MM.1S (cell line): ENCODE measurements around the gene STOX2.

Source experiments
- DNase-seq: peaks from one replicate; pipeline ENCODE4 v3.0.0-alpha.2; 2015
- H2AFZ ChIP-seq: fragments of 300-600 bp; sonication (generic); 2 replicates; pipeline ENCODE4 v1.6.0; 2016; ENCODE audit warnings: antibody characterized with exemption, low read length
- H3F3A ChIP-seq: fragments of 300-600 bp; sonication (generic); 2 replicates; pipeline ENCODE4 v1.6.1; 2016; ENCODE audit warnings: mild to moderate bottlenecking, antibody characterized with exemption, low read length, moderate library complexity, mixed read lengths; ENCODE audit not compliant: insufficient read depth
- H3K27ac ChIP-seq: fragments of 300-600 bp; sonication (generic); 2 replicates; pipeline ENCODE4 v1.5.1; 2016; ENCODE audit warnings: mild to moderate bottlenecking, low read length
- H3K27me3 ChIP-seq: fragments of 300-600 bp; sonication (generic); replicated peaks from 2 replicates; pipeline ENCODE4 v1.6.0; 2016; ENCODE audit warnings: low read length; ENCODE audit not compliant: insufficient read depth
- H3K36me3 ChIP-seq: fragments of 300-600 bp; sonication (generic); replicated peaks from 2 replicates; pipeline ENCODE4 v1.6.1; 2016; ENCODE audit warnings: mild to moderate bottlenecking, low read length, mixed read lengths; ENCODE audit not compliant: insufficient read depth
- H3K4me1 ChIP-seq: fragments of 300-600 bp; sonication (generic); 2 replicates; pipeline ENCODE4 v1.6.1; 2016; ENCODE audit warnings: low read length, mixed read lengths
- H3K4me2 ChIP-seq: fragments of 300-600 bp; sonication (generic); 2 replicates; pipeline ENCODE4 v1.6.0; 2016; ENCODE audit warnings: low read depth, low read length
- H3K4me3 ChIP-seq: fragments of 300-600 bp; sonication (generic); 2 replicates; pipeline ENCODE4 v1.5.1; 2016; ENCODE audit warnings: low read length, mixed read lengths
- H3K79me2 ChIP-seq: fragments of 300-600 bp; sonication (generic); 2 replicates; pipeline ENCODE4 v1.6.1; 2016; ENCODE audit warnings: mixed run types, low read length, mixed read lengths
- H3K9ac ChIP-seq: fragments of 300-600 bp; sonication (generic); 2 replicates; pipeline ENCODE4 v1.6.1; 2016; ENCODE audit warnings: low read length, mixed read lengths
- H3K9me2 ChIP-seq: fragments of 300-600 bp; sonication (generic); replicated peaks from 2 replicates; pipeline ENCODE4 v1.6.1; 2016; ENCODE audit warnings: mild to moderate bottlenecking, low read length, mixed read lengths; ENCODE audit not compliant: insufficient read depth
- H3K9me3 ChIP-seq: fragments of 300-600 bp; sonication (generic); replicated peaks from 2 replicates; pipeline ENCODE4 v1.6.1; 2016; ENCODE audit warnings: mild to moderate bottlenecking, low read length, mixed read lengths; ENCODE audit not compliant: insufficient read depth
- H4K20me1 ChIP-seq: fragments of 300-600 bp; sonication (generic); 2 replicates; pipeline ENCODE4 v1.6.1; 2016; ENCODE audit warnings: mild to moderate bottlenecking, low read length, moderate library complexity, mixed read lengths; ENCODE audit not compliant: insufficient read depth
- EZH2 ChIP-seq: fragments of 300-600 bp; sonication (generic); optimal IDR thresholded peaks from 2 replicates; pipeline ENCODE3; 2017; ENCODE audit warnings: low read depth, mild to moderate bottlenecking, antibody characterized with exemption, low read length, mixed read lengths
- EZH2phosphoT487 ChIP-seq: fragments of 300-600 bp; sonication (generic); IDR thresholded peaks from 2 replicates; pipeline ENCODE4 v1.6.1; 2018; ENCODE audit warnings: antibody characterized with exemption, low read length
- TF ChIP-seq, protein P1 (sequence below): fragments of 300-600 bp; sonication (generic); IDR thresholded peaks from 2 replicates; pipeline ENCODE4 v1.5.1; 2016; ENCODE audit warnings: antibody characterized with exemption, low read length, mixed read lengths

STOX2 gene, protein sequence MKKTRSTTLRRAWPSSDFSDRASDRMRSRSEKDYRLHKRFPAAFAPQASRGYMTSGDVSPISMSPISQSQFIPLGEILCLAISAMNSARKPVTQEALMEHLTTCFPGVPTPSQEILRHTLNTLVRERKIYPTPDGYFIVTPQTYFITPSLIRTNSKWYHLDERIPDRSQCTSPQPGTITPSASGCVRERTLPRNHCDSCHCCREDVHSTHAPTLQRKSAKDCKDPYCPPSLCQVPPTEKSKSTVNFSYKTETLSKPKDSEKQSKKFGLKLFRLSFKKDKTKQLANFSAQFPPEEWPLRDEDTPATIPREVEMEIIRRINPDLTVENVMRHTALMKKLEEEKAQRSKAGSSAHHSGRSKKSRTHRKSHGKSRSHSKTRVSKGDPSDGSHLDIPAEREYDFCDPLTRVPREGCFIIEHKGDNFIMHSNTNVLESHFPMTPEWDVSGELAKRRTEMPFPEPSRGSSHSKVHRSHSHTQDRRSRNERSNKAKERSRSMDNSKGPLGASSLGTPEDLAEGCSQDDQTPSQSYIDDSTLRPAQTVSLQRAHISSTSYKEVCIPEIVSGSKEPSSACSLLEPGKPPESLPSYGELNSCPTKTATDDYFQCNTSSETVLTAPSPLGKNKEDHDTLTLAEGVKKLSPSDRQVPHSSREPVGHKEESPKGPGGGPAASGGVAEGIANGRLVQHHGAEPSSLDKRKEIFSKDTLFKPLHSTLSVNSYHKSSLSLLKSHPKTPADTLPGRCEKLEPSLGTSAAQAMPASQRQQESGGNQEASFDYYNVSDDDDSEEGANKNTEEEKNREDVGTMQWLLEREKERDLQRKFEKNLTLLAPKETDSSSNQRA (N-terminal part only)

DNA sequence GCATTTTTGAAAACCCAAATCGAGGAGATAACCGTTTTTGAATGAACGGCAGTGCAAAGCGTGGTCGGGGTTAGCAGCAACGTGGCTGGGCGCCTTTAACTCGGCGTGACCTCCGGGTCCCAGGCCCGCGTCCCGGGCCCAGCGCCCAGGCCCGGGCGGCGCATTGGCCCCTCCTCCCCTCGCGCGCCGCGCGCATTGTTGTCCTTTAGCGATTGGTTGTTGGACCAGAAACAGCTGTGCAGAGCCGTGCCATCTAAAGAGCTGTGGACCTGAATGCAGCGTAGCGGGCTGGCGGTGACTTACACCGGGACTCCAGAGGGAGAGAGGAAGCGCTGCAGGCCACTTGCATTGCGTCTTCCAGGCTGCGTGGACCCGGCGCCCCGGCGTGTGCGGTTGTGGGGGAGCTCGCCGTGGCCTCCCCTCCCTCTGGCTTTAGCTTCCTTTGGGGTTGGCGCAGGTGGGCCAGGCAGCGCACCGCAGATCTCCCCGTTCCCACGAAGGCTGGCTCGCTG, at the start of gene STOX2:
Gene STOX2, plus strand, starts transcription at position 227 of the 512 bp plus-strand sequence. CDS start 1,484 bp downstream, outside the sequence.
- H3K4me3 ChIP-seq: peak within 1 kb of the TSS; percentile 22; the same call in 1 of the 2 replicates
- TF ChIP-seq, protein P1, sequence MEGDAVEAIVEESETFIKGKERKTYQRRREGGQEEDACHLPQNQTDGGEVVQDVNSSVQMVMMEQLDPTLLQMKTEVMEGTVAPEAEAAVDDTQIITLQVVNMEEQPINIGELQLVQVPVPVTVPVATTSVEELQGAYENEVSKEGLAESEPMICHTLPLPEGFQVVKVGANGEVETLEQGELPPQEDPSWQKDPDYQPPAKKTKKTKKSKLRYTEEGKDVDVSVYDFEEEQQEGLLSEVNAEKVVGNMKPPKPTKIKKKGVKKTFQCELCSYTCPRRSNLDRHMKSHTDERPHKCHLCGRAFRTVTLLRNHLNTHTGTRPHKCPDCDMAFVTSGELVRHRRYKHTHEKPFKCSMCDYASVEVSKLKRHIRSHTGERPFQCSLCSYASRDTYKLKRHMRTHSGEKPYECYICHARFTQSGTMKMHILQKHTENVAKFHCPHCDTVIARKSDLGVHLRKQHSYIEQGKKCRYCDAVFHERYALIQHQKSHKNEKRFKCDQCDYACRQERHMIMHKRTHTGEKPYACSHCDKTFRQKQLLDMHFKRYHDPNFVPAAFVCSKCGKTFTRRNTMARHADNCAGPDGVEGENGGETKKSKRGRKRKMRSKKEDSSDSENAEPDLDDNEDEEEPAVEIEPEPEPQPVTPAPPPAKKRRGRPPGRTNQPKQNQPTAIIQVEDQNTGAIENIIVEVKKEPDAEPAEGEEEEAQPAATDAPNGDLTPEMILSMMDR: no peak
- TF ChIP-seq EZH2: no peak
- no peak for TF ChIP-seq EZH2phosphoT487
- no peaks in the 10 kb centered on the region for H3K36me3 ChIP-seq
- no peaks in the 10 kb centered on the region for H3K9me2 ChIP-seq
- H4K20me1 ChIP-seq: no peaks in the 10 kb centered on the region
- peak within 1 kb of the TSS; percentile 37; the same call in 1 of the 2 replicates for H3K4me2 ChIP-seq
- no peaks in the 10 kb centered on the region for H3K9me3 ChIP-seq
- H3K4me1 ChIP-seq: no peaks in the 10 kb centered on the region
- no peak within 1 kb of the TSS for H3K9ac ChIP-seq
- H3F3A ChIP-seq: no peaks in the 10 kb centered on the region
- DNase-seq: no peak
- no peaks in the 10 kb centered on the region for H3K27me3 ChIP-seq
- no peak within 1 kb of the TSS for H2AFZ ChIP-seq
- no peak within 1 kb of the TSS for H3K27ac ChIP-seq
- H3K79me2 ChIP-seq: no peaks in the 10 kb centered on the region

DNA sequence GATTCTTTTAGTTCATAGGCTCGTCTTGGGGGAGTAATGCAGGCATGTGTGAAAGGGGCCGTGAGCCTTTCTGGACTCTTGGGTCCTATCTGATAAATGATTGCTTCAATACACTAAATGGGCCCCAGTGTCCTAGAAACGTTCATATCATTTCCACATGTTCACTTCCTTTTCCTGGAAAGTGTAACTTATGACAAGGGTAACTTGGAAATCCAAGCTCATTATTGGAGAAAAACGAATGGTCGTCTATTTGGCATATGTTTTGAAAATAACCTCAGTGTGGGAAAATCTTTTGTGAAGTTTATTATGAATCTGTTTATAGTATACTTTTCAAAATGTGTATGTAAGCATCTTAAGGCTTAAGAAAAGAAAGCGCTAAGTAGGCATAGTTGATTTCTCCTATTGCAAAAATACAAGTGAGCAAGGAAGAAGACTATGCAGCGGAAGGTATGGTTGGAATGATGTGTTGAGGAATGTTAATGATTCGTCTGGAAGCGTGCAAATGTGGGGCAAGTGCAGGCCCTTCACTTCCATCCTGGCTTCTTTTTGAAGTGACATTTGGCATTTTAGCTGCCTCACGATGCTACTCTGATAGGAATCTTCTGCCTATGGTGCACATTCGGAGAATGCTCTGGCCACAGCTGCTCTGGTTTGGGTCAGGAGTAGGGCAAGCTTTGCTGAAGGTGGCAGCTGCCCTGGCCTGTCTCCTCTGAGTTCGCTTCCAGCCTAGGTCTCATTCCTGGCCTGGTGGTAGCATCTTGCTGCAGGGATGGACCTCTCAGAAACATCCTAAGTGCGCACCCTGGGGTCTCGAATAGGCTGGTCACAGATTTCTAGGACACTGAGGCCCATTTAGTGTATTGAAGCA, 49.5 kb upstream of the STOX2 start:
- no peaks in the 10 kb centered on the region for H4K20me1 ChIP-seq
- TF ChIP-seq EZH2phosphoT487 (no peak), EZH2 (no peak)
- TF ChIP-seq, protein P1: no peak
- H3F3A ChIP-seq: no peaks in the 10 kb centered on the region
- H3K27me3 ChIP-seq: no peaks in the 10 kb centered on the region
- H3K79me2 ChIP-seq: no peaks in the 10 kb centered on the region
- H3K9me2 ChIP-seq: no peaks in the 10 kb centered on the region
- no peak for DNase-seq
- H3K27ac ChIP-seq: no peak overlapping the region
- H3K9me3 ChIP-seq: no peaks in the 10 kb centered on the region
- H3K4me1 ChIP-seq: no peaks in the 10 kb centered on the region
- no peaks in the 10 kb centered on the region for H3K36me3 ChIP-seq
- H3K4me2 ChIP-seq: no peak overlapping the region
- H2AFZ ChIP-seq: no peak overlapping the region
- no peak overlapping the region for H3K9ac ChIP-seq
- no peak overlapping the region for H3K4me3 ChIP-seq

DNA sequence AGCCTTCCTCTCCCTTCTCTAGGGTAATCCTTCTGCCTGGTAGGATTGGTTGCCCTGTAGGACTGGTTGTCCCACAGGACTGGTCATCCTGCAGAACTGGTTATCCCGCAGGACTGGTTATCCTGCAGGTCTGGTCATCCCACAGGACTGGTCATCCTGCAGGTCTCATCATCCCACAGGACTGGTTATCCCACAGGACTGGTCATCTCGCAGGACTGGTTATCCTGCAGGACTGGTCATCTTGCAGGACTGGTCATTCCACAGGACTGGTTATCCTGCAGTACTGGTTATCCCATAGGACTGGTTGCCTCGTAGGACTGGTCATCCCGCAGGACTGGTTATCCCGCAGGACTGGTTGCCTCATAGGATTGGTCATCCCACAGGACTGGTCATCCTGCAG, 48.1 kb upstream of the STOX2 start:
- H3K4me3 ChIP-seq: no peak overlapping the region

More for the DNA sequence above, 48.1 kb upstream of the STOX2 start:
- no peaks in the 10 kb centered on the region for H3K27me3 ChIP-seq
- TF ChIP-seq, protein P1: no peak
- no peak for TF ChIP-seq EZH2phosphoT487
- TF ChIP-seq EZH2: no peak
- H3K4me1 ChIP-seq: no peaks in the 10 kb centered on the region
- no peaks in the 10 kb centered on the region for H3K9me3 ChIP-seq
- DNase-seq: no peak
- no peak overlapping the region for H3K27ac ChIP-seq
- H3F3A ChIP-seq: no peaks in the 10 kb centered on the region
- H3K36me3 ChIP-seq: no peaks in the 10 kb centered on the region
- H3K9ac ChIP-seq: no peak overlapping the region
- H3K9me2 ChIP-seq: no peaks in the 10 kb centered on the region
- no peaks in the 10 kb centered on the region for H4K20me1 ChIP-seq
- no peak overlapping the region for H2AFZ ChIP-seq
- H3K79me2 ChIP-seq: no peaks in the 10 kb centered on the region
- no peak overlapping the region for H3K4me2 ChIP-seq
